Left lung (tissue), 10 donors: Measurements from ENCODE around the gene MSRB2. TPM values are rescaled to one million over a fixed set of nuclear protein-coding genes. Genes with fewer than 3 reads are reported as not detected.

Source experiments
- ATAC-seq: fragments of 200-7000 bp; cut with Tn5 transposase; one replicate; pipeline ENCODE4 v1.9.1; 2020; ENCODE audit warnings: moderate library complexity
- DNase-seq, 4 donors: peaks; one replicate each; pipeline ENCODE4 v3.0.0-alpha.2; 2013 to 2020
- H3K27ac ChIP-seq, 2 donors: fragments of 200-600 bp; sonication (generic) in 1 of 2; one replicate each; pipeline versions ENCODE4 v1.5.0 to v1.8.0; 2020 to 2021
- H3K27me3 ChIP-seq, 2 donors: fragments of 200-600 bp; sonication (generic) in 1 of 2; one replicate each; pipeline versions ENCODE4 v1.5.0 to v1.8.0; 2020 to 2021
- H3K36me3 ChIP-seq, 2 donors: fragments of 200-600 bp; sonication (generic) in 1 of 2; one replicate each; pipeline versions ENCODE4 v1.5.0 to v1.8.0; 2020 to 2021
- H3K4me1 ChIP-seq, 2 donors: fragments of 200-600 bp; one replicate each; pipeline ENCODE4 v1.8.0; 2021
- H3K4me3 ChIP-seq, 2 donors: fragments of 200-600 bp; sonication (generic) in 1 of 2; one replicate each; pipeline versions ENCODE4 v1.5.0 to v1.8.0; 2020 to 2021; ENCODE audit warnings: mild to moderate bottlenecking in 1 of 2
- H3K9me3 ChIP-seq, 2 donors: fragments of 200-600 bp; sonication (generic) in 1 of 2; one replicate each; pipeline versions ENCODE4 v1.5.0 to v1.8.0; 2020 to 2021
- intact Hi-C, 2 donors: fragments of 100-400 bp; cut with DNase I; formaldehyde crosslinking; loops; one replicate each; pipeline versions ENCODE4 v1.11.2 to v1.14.2; 2022
- polyA plus RNA-seq, 6 donors: library from polyadenylated mRNA; unstranded; fragments of 120-200 nt; gene quantifications; one replicate each; pipeline ENCODE4 v1.2.1, GENCODE V29; 2013; ENCODE audit not compliant: insufficient read length in 6 of 6
- total RNA-seq, 2 donors: library from RNA; stranded (reverse); fragmentation: NEBNext Ultra II Directional; extraction: Animal tissue kit (Norgen Biotek cat#: 25700); gene quantifications; one replicate each; pipeline ENCODE4 v1.2.1, GENCODE V29; 2021
- TF ChIP-seq, protein P1 (sequence below), 2 donors: fragments of 200-600 bp; sonication (generic) in 1 of 2; IDR thresholded peaks; one replicate each; pipeline versions ENCODE4 v1.5.0 to v1.8.0; 2021; ENCODE audit warnings: antibody characterized with exemption in 2 of 2
- donor health status: DM: no; HTN: yes; CAD: no.
- donor health status: DM: no; HTN: no; CAD: no.

Gene MSRB2
- total and polyA plus RNA-seq, 8 donors = 28.0 to 41.0 (median 38.0) TPM

DNA sequence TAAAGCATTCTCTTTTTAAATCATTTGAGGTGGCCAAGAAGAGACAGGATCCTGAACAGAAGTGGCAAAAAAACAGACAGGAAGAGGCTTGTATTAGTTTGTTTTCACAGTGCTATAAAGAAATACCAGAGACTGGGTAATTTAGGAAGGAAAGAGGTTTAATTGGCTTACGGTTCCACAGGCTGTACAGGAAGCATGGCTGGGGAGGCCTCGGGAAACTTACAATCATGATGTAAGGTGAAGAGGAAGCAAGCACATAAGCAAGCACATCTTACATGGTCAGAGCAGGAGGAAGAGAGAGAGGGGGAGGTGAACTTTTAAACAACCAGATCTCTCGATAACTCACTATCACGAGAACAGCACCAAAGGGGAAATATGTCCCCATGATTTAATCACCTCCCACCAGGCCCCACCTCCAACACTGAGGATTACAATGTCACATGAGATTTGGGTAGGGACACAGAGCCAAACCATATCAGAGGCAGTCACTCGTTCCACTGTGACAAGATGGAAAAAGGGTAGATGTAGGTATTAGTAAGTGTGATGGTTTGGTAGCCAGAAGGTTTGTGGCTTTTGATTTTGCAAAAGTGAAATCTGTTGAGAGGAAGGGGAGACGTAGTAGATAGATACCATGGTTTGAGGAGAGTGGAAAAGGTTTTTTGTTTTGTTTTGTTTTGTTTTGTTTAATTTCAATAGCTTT, 5.1 kb downstream of the MSRB2 start:
- Histone ChIP-seq H3K27me3 (no peaks in the 10 kb centered on the region), H3K27ac (peak overlapping the region in 1 of 2 donors; percentile 54), H3K4me1 (peaks cover 0 to 27% of the 10 kb centered on the region in 2 donors), H3K36me3 (peaks cover 0 to 15% of the 10 kb centered on the region in 2 donors), H3K9me3 (no peaks in the 10 kb centered on the region), H3K4me3 (no peak overlapping the region)
- intact Hi-C loops = no loop called here
- ATAC-seq (no peak), DNase-seq (no peak)
- TF ChIP-seq, protein P1, sequence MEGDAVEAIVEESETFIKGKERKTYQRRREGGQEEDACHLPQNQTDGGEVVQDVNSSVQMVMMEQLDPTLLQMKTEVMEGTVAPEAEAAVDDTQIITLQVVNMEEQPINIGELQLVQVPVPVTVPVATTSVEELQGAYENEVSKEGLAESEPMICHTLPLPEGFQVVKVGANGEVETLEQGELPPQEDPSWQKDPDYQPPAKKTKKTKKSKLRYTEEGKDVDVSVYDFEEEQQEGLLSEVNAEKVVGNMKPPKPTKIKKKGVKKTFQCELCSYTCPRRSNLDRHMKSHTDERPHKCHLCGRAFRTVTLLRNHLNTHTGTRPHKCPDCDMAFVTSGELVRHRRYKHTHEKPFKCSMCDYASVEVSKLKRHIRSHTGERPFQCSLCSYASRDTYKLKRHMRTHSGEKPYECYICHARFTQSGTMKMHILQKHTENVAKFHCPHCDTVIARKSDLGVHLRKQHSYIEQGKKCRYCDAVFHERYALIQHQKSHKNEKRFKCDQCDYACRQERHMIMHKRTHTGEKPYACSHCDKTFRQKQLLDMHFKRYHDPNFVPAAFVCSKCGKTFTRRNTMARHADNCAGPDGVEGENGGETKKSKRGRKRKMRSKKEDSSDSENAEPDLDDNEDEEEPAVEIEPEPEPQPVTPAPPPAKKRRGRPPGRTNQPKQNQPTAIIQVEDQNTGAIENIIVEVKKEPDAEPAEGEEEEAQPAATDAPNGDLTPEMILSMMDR (IDR thresholded peaks at IDR 0.05) = no peak

DNA sequence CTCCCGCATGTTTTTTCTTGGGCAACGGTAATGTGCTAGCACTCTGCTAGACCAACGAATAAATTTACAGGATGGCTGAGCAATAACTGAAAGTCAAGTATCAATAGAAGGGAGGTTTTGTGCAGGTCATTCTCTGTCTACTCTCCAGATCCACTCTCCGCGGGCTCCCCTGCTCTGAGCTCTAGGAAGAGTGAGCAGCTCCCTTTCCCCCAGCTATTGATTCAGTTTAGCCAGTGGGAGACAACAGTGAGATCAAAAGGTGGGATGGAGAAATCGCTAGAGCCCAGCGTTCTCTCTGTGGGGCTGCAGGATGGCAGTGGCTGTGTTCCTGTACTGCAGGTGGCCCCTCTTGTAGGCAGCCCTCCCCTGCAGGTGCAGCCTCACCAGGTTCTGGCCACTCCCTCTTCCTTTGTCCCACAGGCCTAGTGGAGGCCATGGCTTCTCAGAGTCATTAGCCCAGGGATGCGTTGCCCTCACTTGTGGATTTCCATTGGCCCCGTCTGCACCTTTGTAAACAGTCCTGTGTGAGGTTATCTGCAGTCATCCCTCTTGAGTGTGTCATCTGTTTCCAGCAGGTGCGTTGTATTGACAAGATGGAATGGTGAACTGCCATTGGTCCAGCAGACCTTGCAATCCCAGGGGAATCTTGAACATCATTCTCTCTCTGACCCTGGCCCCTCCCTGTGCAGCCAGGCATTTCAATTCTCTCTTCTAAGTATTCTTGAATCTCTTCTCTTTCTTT, 11.1 kb downstream of the MSRB2 start:
- intact Hi-C loops = no loop called here
- peaks cover 0 to 61% of the 10 kb centered on the region in 2 donors for H3K36me3 ChIP-seq
- TF ChIP-seq, protein P1 (IDR thresholded peaks at IDR 0.05) = no peak

DNA sequence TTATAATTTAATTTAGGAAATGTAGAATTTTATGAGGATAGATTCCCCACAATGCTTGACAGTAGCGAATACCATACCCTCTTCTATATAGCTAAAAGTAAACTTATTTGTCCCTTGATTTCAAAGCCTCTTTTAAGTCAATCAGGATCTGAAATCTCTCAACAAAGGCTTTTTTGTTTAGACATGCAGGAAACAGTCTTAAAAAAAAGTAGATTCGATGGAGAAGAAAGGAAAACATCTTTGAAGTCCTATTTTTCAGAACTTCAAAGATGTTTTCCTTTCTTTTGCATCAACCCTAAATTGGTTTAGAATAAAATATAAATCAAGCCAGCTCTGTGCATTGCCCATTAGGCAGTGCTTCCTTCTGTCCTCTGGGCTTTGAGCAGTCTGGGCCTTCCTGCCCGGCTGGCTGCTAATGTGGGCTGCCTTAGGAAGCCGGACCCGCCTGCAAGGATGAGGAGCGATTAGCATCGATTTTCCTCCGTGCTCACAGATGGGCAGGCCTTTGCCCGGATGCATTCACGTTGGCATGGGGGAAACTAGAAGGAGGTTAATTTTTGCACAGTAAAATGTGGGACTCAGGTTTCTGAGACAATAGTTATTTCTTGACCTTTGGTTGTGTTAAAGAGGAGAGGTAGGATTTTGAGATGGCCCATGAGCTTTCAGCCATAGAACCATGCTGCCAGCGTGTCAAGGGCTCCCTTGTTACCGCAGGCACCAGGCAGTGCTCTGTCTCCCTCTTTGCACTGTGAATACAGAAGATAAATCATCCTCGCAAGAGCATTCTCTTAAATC, 15.5 kb downstream of the MSRB2 start:
- no peaks in the 10 kb centered on the region for H3K4me1 ChIP-seq
- ATAC-seq = no peak
- intact Hi-C loops = no loop called here
- H3K27ac ChIP-seq = no peak overlapping the region
- no peaks in the 10 kb centered on the region for H3K27me3 ChIP-seq
- no peaks in the 10 kb centered on the region for H3K9me3 ChIP-seq
- no peak overlapping the region for H3K4me3 ChIP-seq
- peaks cover 0 to 65% of the 10 kb centered on the region in 2 donors for H3K36me3 ChIP-seq
- no peak for DNase-seq
- TF ChIP-seq, protein P1 (IDR thresholded peaks at IDR 0.05) = no peak

More for the DNA sequence above, 11.1 kb downstream of the MSRB2 start:
- H3K4me3 ChIP-seq = no peak overlapping the region
- DNase-seq (no peak), ATAC-seq (no peak)
- H3K9me3 ChIP-seq = no peaks in the 10 kb centered on the region
- no peaks in the 10 kb centered on the region for H3K4me1 ChIP-seq
- H3K27ac ChIP-seq = no peak overlapping the region
- H3K27me3 ChIP-seq = no peaks in the 10 kb centered on the region

DNA sequence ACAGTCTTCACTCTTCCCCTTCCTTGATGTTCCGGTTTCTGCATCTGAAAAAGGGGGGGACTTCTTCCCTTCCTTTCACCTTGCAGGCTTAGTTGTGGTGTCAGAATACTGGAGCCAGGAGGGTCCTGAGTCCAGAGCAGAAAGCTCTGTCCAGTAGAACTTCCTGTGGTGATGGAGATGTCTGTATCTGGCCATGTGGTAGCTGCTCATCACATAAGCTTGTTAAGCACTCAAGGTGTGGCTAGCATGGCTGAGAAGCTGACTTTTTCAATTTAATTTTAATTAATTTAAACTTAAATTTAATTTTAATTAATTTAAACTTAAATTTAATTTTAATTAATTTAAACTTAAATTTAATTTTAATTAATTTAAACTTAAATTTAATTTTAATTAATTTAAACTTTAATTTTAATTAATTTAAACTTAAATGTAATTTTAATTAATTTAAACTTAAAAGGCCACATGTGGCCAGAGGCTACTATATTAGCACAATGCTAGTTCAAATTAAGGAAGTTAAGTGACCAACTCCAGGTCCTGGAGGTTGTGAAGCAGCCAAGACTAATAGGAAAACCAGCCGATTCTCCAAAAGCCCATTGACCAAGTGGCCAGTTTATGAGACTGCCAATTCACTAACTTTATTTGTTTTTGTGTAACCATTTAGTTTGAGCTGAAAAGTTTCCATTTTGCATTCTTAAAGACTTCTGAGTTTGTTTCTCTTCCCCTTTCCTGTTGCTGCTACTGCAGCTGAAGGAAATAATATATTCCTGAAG, 16.3 kb downstream of the MSRB2 start:
- Histone ChIP-seq H3K36me3 (peaks cover 0 to 63% of the 10 kb centered on the region in 2 donors), H3K4me1 (no peaks in the 10 kb centered on the region), H3K9me3 (no peaks in the 10 kb centered on the region), H3K27ac (no peak overlapping the region), H3K27me3 (no peaks in the 10 kb centered on the region), H3K4me3 (no peak overlapping the region)
- intact Hi-C loops = no loop called here
- DNase-seq = no peak
- TF ChIP-seq, protein P1 (IDR thresholded peaks at IDR 0.05) = no peak
- ATAC-seq = no peak
